ENCODE data around the gene ZNF568.

Gene ZNF568

DNA sequence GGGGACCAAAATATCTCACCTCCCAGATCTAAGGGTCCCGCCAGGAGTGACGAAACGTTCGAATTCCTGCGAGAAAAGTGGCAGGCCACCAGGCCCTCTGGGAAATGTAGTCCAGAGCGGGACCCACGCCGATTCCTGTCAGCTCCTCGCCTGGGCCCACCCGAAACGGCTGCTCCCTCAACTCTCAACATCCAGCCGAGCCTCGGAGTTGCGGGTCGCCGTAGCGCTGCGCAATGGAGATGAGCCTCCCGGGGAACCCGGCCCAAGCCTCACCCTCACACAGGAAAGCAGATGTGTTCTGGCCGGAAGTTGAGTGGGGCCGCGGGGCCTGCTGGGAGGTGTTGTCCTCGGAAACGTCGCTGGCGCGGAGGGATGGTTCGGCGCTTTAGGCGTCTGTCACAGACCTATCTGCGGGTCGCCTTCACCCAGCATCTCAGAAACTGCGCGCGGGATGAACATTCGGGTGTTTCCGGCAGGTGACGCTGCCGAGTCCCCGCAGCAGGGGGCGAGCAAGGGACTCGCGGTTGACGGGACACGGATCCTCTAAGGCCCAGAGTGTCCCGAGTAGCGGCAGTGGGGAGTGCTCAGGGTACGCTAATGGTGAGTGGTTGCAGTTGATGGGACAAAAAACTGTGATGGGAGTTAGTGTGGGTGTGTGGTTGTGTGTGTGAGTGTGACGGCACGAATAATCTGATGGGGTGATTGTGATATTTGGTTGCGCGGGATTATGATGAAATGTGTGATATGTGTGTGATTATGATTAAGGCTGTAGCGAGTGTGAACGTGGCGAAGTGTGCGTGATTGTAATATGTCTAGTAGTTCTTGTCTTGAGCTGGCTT lies at the start of gene ZNF568, which contains the start of gene ZNF829:
Gene ZNF568 (plus strand): TSS at position 341 of the 839 bp plus-strand sequence. CDS start 6,439 bp downstream, outside the sequence.
Gene ZNF829 (minus strand): TSS at position 300 of the 839 bp plus-strand sequence. CDS start 1,124 bp downstream, outside the sequence.
- DNase-seq = peak; percentile 84

DNA sequence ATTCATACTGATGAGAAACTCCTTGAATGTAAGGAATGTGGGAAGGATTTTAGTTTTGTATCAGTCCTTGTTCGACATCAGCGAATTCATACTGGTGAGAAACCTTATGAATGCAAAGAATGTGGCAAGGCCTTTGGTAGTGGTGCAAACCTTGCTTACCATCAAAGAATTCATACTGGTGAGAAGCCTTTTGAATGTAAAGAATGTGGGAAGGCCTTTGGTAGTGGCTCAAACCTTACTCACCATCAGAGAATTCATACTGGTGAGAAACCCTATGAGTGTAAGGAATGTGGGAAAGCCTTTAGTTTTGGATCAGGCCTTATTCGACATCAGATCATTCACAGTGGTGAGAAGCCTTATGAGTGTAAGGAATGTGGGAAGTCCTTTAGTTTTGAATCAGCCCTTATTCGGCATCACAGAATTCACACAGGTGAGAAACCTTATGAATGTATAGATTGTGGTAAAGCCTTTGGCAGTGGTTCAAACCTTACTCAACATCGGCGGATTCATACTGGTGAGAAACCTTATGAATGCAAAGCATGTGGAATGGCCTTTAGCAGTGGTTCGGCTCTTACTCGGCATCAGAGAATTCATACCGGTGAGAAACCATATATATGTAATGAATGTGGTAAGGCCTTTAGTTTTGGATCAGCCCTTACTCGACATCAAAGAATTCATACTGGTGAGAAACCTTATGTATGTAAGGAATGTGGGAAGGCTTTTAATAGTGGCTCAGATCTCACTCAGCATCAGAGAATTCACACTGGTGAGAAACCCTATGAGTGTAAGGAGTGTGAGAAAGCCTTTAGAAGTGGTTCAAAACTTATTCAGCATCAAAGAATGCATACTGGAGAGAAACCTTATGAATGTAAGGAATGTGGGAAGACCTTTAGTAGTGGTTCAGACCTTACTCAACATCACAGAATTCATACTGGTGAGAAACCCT lies 38.9 kb upstream of the ZNF568 start:
- DNase-seq = no peak

DNA sequence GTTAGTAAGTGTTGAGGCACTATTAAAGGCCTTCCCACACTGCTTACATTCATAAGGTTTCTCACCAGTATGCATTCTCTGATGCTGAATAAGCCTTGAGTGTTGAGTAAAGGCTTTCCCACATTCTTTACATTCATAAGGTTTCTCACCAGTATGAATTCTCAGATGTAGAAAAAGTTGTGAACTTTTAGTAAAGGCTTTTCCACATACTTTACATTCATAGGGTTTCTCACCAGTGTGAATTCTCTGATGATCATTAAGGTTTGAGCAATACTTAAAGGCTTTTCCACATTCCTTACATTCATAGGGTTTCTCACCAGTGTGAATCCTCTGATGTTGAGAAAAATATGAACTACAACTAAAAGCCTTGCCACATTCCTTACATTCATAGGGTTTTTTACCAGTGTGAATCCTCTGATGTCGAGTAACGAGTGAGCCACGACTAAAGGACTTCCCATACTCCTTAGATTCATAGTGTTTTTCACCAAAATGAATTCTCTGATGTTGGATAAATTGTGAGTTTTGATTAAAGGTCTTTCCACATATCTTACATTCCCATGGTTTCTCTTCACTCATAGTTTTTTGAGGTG lies 24.3 kb upstream of the ZNF568 start:
- DNase-seq = no peak

DNA sequence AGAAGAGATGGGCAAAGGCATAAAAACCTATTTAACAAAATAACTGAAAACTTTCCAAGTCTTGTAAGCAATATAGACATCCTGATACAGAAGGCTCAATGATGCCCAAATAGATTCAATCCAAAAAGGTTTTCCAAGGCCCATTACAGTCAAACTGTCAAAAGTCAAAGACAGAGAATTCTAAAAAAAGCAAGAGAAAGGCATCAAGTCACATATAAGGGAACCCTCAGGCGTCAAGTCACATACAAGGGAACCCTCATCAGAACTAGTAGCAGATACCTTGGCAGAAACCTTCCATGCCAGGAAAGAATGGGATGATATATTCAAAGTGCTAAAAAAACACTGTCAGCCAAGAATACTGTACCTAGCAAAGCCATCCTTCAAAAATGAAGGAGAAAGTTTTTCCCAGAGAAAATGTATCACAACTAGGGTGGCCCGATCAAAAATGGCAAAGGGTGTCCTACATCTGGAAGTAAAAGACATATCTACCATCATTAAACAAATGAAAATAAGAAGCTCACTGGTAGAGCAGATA lies 21.2 kb upstream of the ZNF568 start:
- no peak for DNase-seq

DNA sequence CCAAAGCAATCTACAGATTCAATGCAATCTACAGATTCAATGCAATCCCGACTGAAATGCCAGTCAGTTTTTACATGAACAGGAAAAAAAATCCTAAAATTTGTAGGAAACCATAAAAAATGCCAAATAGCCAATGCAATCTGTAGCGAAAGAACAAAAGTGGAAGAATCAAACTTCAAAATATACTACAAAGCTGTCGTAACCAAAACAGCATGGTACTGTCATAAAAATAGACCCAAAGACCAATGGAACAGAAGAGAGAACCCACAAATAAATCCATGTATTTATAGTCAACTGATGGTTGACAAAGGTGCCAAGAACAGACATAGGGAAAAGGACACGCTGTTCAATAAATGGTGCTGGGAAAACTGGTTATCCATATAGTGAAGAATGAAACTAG lies 17.7 kb upstream of the ZNF568 start:
- DNase-seq = peak; percentile 0

DNA sequence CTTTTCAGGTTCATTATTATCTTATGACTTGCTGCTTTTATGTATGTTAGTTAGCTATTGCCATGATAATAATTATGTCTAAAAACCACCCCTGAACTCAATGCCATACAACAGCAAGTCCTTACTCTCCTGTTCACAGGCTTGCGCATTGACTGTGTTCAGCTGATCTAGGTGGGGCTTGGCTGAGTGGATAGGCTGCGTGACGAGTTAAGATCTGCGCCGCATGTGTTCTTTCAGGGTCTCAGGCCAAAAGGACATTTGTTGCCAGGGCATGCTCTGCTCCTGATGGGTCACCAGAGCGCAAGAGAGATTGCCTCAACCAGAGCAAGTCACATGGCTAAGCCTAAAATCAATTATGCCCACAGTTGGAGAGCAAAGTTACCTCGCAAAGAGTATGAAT lies 859 bp downstream of the ZNF568 start:
- no peak for DNase-seq

DNA sequence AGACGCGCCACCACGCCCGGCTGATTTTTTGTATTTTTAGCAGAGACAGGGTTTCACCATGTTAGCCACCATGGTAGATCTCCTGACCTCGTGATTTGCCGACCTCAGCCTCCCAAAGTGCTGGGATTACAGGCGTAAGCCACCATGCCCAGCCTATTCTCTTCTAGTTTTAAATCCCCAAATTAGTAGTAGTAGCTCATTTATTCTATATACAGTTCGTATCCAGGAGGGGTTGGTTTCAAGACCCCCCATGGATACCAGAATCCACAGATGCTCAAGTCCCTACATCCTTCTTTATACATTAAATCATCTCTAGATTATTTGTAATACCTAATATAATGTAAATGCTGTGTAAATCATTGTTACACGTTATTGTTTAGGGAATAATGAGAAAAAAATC lies 2.0 kb downstream of the ZNF568 start:
- DNase-seq = no peak

- DNase-seq = no peak
Measured at GRCh38 chr19:36931684-36932083, 15.6 kb downstream of the ZNF568 start.

DNA sequence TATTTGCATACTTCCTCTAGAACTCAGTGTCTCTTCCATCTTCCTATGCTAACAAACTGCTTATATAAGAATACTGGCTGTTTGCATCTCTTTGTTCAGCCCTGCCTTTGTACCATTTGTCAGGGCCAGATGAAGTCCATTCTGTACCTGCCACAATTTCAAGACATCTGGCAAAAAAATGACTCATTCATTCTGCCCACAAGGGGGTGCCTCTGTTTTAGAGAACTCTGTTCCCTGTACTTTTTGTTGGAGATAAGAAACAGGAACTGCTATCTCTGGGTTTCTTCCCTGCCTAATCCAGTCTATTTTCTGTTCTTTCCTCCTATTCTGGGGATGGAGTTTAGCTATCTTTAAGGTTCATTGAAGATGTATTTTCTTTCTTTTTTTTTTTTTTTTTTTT lies 23.0 kb downstream of the ZNF568 start:
- DNase-seq = peak; percentile 17

GRCh38 chr19:36950335-36951119 lies 34.4 kb downstream of the ZNF568 start:
- no peak for DNase-seq

GRCh38 chr19:36962346-36962745 lies 46.2 kb downstream of the ZNF568 start:
- no peak for DNase-seq

DNA sequence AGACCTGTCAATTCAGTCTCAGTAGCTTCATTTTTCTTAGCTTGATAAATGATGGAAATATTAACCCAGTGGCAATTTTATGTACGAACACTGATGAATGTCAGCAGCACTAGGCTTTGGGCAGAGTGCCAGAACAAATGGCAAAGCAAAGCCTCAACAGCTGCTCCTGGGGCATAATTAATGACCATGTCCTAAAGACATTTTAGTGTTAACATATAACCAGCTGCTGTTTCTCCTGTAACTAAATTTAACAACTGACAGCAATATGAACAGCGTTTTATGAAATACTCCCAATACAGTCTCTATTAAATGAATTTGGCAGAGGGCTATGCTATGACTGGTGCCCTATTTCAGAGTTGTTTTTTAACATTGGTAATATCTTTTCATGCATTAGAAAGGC lies 47.1 kb downstream of the ZNF568 start:
- DNase-seq = peak; percentile 79

DNA sequence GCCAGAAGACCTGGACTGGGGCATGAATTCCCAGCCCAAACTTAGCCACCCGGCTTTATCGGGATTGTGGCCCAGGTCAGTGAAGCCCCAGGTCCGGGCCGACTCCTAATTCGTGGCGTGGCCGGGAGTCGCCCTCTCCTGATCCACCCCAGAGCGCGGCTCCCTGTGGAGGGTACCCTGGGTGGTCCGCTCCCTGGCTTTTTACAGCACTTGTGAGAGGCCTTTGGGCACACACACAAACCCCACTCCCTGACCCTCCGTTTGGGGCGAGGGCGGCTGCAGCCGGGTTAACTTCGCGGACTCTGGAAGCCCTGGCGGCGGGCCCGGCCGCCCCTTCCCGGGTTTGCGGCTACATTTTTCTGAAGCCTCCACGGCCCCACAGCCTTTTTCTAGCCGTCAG lies 56.4 kb downstream of the ZNF568 start:
- no peak for DNase-seq

- DNase-seq = peak; percentile 87
Measured at GRCh38 chr19:36973021-36973843, 57.1 kb downstream of the ZNF568 start.

DNA sequence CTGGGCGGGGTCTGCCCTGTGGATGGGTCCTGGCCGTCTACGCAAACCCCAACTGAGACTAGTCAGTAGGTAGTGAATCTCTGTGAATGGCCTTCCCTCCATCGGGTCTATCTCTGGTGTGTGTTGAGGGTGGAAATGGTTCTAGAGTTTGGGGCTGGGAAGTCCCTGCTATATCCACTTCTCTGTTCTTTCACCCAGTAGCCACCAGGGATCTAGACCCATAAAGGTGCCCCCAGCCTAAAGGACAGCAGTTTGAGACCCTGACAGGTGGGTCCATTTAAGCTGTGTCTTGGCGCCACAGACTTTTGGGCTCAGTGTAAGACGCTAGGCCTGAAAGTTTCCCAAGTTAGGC lies 57.7 kb downstream of the ZNF568 start:
- DNase-seq = no peak

- DNase-seq = no peak
Measured at GRCh38 chr19:36986131-36986530, 70.0 kb downstream of the ZNF568 start.

GRCh38 chr19:36986601-36987000 lies 70.5 kb downstream of the ZNF568 start:
- DNase-seq = peak; percentile 82

GRCh38 chr19:36987091-36987490 lies 71.0 kb downstream of the ZNF568 start:
- DNase-seq = peak; percentile 33

DNA sequence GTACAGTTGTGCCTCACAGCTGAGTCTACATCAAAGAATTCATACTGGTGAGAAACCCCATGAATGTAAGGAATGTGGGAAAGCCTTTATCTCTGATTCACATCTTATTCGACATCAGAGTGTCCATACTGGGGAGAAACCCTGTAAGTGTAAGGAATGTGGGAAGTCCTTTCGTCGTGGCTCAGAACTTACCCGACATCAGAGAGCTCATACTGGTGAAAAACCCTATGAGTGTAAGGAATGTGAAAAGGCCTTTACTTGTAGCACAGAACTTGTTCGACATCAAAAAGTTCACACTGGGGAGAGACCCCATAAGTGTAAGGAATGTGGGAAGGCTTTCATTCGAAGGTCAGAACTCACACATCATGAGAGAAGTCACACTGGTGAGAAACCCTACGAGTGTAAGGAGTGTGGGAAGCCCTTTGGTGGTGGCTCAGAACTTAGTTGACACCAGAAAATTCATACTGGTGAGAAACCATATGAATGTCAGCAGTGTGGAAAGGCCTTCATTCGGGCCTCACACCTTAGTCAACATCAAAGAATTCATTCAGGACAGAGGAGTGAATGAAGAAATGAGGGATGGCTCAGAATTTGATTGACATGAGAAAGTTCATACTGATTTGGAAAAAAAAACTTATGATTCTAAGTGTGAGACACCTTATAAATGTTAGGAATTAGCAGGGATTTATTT lies 81.2 kb downstream of the ZNF568 start:
- DNase-seq = no peak

- DNase-seq = no peak
Measured at GRCh38 chr19:36997843-36998235, 81.7 kb downstream of the ZNF568 start.

DNA sequence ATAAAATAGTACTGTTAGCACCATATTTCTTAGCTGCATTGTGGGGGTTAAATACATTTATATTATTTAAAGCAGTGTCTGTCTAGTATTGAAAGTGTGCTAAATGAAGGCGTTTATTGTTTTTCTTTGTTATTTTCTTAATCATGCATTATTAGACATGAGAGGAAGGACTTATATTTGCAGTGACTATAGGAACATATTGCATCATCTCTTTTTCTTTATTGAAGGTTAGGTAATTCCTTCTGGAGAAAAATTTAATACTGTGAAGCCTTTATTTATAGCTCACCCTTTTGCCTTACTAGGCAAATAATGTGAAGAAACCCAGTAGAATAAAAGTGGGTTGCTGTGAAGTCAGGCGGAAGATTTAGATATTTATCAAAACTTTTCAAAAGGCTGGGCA lies 83.2 kb downstream of the ZNF568 start:
- no peak for DNase-seq
